GM12891 (cell line): ENCODE measurements around the gene PXDN.

Experiments used
- DNase-seq: peaks from one replicate; pipeline ENCODE4 v3.0.0; 2011; ENCODE audit warnings: low spot score; ENCODE audit not compliant: insufficient read length
- FAIRE-seq: peaks from 2 replicates; lab custom pipeline; 2011; peaks lifted over from hg19 to GRCh38; lab: Jason Lieb, UNC
- PAX5 ChIP-seq: IDR thresholded peaks from 2 replicates; pipeline ENCODE4 v1.6.1; 2011; ENCODE audit warnings: low read length, moderate library complexity, mild to moderate bottlenecking; ENCODE audit not compliant: insufficient read depth, severe bottlenecking
- POLR2A ChIP-seq: IDR thresholded peaks from 2 replicates; pipeline ENCODE4 v1.6.1; 2011; ENCODE audit warnings: low read depth, low read length, control low read depth
- POLR2AphosphoS5 ChIP-seq: IDR thresholded peaks from 2 replicates; pipeline ENCODE4 v1.6.1; 2011; ENCODE audit warnings: low read depth, low read length, control low read depth
- POU2F2 ChIP-seq: IDR thresholded peaks from 2 replicates; pipeline ENCODE4 v1.6.1; 2011; ENCODE audit warnings: low read depth, mild to moderate bottlenecking, control low read depth, low read length, moderate library complexity
- SPI1 ChIP-seq: IDR thresholded peaks from 2 replicates; pipeline ENCODE4 v1.6.1; 2011; ENCODE audit warnings: low read depth, low read length, control low read depth
- TAF1 ChIP-seq: IDR thresholded peaks from 2 replicates; pipeline ENCODE4 v1.6.1; 2011; ENCODE audit warnings: low read depth, low read length, control low read depth

PXDN gene

DNA sequence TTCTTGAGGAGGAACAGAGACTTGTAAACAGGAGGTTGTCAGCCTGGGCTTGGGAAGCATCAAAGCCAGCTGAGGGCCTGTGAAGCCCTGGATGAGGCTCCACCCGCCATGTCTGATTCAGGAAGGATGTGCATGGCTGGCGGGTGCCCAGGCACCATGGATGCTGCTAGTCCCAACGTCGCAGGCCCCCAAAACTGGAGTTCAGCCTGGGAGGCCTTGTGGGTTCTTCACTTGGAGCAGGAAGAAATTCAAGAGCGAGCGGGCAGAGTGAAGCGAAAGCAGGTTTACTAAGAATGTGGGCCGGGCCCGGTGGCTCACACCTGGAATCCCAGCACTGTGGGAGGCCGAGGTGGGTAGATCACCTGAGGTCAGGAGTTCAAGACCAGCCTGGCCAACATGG, 12.1 kb upstream of the PXDN start:
- DNase-seq (no peak), FAIRE-seq (no peak)
- no peak for TF ChIP-seq TAF1
- TF ChIP-seq POU2F2 = no peak
- TF ChIP-seq POLR2A = no peak
- no peak for TF ChIP-seq POLR2AphosphoS5

DNA sequence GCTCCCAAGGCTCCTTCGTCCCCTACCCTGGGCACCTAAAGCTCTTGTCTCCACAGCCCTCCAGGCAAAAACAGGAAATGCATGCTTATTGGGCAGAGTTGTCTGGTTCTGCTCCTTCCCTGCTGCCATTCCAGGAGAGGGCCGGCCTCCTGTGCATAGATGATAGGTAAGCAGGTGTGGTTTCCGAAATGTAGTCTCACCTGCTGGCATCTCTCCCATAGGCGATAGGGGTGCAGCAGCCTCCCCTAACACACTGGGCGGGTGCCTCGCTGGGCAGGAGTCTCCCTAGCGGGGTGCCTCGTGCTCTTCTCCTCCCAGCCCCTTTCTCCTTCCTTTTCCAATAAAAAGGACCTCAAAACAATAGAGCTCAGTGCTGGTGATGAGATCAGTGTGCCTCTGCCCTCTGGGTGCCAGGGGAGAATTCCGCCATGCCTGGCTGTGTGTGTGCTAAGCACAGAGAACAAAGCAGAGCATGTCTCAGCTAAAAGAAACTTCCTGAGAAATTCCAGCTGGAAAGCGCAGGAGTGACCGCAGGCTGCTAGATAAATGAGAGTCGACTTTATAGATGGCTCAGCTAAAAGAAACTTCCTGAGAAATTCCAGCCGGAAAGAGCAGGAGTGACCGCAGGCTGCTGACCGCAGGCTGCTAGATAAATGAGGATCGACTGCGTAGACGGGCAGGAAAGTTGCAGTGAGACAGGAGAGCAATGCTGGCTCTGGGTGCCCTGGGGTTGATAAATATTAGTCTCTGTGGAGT, 11.3 kb upstream of the PXDN start:
- FAIRE-seq (no peak), DNase-seq (no peak)
- TF ChIP-seq PAX5 = no peak
- no peak for TF ChIP-seq SPI1
- no peak for TF ChIP-seq POLR2AphosphoS5

DNA sequence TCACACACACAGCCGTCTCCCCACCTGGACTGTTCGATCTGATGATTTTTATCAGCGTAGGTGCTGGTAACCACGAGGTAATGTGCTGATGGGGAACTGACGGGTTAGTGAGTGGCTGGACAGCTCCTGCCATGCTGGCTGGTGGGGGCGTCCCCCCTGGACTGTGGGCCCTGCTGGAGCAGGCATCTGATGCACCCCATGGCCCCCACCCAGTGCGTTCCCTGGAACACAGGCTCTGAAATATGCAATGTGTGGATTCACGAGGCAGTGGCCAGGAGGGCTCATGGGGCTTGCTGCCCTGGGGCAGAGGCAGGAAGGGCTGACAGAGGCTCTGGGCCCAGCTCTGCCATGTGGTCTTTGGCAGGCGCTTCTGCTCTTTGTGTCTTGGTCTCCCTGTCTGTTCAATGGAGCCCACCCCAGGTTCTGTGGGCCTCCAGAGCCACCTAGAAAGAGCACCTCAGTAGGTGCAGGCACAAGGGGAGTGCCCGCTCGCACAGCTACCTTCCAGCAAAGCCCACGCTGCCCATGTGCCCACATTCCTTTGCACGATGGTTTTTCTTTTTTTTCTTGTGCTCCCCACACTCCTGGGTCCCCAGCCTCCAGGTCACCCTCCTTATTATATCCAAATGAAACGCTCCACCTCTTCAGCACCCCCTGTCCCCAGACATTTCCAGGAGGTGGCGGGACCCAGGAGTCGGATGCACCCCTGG, 10.3 kb upstream of the PXDN start:
- FAIRE-seq (no peak), DNase-seq (no peak)
- no peak for TF ChIP-seq POLR2A
- no peak for TF ChIP-seq SPI1
- no peak for TF ChIP-seq TAF1
- TF ChIP-seq PAX5 = no peak
- no peak for TF ChIP-seq POU2F2
- TF ChIP-seq POLR2AphosphoS5 = no peak

DNA sequence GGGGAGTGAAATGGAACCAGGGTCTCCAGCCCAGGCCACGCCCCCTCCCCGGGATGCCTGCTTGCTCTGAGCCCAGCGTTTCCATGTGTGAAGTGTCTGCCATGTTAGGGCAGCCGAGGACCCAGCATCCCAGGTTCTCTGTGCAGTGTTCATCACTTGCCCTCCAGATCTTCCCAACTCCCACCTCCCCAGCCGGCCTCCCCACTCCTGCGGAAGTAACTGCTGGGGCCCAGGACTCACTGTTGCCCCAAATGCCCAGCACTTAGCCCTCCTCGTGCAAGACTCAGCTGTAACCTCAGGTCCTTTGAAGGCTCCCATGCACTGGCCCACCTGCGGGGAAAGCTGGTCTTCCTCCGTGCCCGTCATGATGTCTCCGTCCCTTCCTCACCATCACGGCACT, 9.7 kb upstream of the PXDN start:
- FAIRE-seq = no peak
- no peak for DNase-seq
- no peak for TF ChIP-seq POU2F2
- no peak for TF ChIP-seq POLR2AphosphoS5
- TF ChIP-seq SPI1 = no peak
- TF ChIP-seq TAF1 = no peak
- TF ChIP-seq POLR2A = no peak
- no peak for TF ChIP-seq PAX5

DNA sequence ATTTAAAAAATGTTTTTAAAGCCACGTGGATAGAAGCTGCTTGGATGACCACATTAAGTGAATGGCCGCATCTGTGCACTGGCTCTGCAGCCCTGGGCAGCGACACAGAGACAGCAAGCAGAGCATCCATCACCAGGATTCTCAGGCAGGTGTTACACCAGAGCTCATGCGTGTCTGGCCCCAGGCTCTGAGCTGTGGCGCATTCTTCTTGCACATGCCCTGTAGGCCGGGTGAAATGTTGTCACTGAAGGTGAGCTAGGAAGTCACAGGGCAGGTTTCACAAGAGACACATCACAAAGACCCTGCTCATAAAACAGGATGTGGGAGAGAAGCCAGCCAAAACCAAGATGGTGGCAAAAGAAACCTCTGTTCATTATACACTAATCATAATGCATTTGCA, 8.4 kb upstream of the PXDN start:
- TF ChIP-seq PAX5 (no peak), POU2F2 (no peak), POLR2AphosphoS5 (no peak), SPI1 (no peak), TAF1 (no peak), POLR2A (no peak)
- FAIRE-seq (no peak), DNase-seq (no peak)

DNA sequence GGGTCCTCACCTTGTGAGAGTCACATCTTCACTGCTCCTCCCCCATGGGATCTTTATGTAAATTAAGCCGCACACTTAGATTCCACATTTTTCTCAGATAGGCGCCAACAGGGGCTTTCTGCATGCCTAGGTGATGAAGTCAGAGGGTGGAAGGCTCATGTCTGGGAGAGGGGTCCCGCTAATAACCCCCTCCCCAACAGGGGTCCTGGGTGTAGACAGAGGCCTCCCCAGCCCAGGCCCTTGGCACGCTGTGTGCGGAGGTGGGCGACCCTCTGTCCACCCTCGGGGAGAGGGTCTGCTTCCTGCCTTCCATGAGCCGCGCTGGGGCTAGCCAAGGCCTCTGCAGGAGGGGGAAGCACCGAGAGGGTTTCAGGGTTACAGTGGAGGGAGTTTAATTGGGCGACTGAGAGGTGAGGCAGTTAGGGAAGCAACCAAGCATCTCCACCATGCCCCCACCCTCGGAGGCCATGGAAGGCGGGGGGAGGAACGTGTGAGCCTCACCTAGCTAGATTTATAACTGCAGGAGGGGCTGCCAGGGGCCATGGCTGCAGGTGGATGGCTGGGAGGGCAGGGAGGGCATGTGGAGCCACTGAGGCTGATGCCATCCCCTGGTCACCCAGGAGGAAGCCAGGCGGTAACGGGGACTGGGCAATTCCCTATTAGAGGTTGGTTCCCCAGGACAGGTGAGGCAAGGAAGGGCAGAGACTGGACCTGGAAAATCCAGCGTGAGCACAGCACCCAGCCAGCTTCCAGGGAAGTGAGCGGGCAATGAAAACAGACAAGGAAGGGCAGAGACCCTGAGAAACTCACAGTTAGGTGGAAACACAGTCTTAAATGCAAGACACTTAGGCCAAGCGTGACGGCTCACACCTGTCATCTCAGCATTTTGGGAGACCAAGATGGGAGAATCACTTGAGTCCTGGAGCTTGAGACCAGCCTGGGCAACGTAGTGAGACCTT, 7.7 kb upstream of the PXDN start:
- DNase-seq = no peak
- TF ChIP-seq POLR2A (no peak), PAX5 (no peak), TAF1 (no peak), SPI1 (no peak), POU2F2 (no peak), POLR2AphosphoS5 (no peak)
- FAIRE-seq = no peak

DNA sequence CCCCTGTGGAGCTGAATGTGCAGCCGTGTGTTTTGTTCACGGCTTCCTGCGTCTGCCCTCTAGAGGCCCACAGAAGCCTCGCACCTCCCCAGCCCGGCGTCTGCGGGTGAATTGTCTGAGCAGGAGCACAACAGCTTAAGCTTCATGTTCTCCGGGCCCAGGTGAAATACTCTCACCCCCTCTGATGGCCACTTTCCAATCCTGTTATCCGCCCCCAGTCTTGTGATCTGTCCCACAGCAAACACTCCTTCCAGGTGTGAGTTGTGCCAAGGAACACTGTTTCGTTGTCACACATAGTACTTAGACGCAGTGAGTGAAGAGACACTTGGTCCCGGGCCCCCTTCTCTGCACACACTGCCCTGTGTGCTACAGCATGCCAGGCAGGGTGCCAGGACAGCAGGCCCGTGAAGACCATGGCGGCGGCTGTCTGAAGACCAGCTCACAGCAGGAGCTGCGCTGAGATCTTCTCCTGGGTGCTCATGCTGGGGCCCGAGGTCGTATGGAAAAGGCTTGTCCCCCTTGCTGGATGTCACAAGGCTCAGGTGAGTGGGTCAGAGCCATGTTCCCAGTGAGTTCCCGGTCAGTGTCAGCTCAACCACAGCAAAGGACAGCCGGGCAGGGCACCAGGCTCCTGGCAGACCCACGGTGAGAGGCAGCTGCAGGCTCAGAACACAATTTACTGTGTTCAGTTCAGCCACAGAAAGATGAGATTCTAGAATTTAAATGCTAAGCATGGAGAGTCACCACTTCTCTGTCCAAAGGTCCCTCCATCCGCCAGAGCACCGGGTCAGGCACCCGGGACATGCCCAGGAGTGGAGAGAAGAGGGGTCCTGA, 6.8 kb upstream of the PXDN start:
- TF ChIP-seq SPI1 = no peak
- peak; percentile 66 for DNase-seq
- peak; percentile 77 for FAIRE-seq

DNA sequence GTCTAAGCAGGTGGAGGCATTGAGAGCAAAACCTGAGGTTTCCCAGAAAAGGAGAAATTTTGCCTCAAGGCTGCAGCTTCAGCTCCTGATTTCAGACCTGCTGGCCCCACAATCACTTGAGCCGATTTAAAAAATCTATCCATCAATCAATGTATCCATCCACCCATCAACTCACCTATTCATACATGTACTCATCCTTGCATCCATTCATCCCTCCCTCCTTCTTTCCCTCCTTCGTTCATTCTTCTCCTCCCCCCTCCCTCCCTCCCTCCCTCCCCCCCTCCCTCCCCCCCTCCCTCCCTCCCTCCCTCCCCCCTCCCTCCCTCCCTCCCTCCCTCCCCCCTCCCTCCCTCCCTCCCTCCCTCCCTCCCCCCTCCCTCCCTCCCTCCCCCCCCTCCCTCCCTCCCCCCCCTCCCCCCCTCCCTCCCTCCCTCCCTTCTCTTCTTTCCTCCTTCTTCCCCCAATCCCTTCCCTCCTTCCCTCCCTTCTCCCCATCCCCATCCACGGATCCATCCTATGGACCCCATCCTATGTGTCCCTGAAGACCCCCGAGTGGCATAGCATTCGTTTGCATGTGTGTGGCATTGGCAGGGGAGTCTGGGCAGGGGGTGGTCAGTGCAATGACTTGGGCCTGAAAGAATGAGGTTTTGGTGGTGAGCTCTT, 6.1 kb upstream of the PXDN start:
- DNase-seq (no peak), FAIRE-seq (no peak)
- TF ChIP-seq POLR2AphosphoS5 = no peak

DNA sequence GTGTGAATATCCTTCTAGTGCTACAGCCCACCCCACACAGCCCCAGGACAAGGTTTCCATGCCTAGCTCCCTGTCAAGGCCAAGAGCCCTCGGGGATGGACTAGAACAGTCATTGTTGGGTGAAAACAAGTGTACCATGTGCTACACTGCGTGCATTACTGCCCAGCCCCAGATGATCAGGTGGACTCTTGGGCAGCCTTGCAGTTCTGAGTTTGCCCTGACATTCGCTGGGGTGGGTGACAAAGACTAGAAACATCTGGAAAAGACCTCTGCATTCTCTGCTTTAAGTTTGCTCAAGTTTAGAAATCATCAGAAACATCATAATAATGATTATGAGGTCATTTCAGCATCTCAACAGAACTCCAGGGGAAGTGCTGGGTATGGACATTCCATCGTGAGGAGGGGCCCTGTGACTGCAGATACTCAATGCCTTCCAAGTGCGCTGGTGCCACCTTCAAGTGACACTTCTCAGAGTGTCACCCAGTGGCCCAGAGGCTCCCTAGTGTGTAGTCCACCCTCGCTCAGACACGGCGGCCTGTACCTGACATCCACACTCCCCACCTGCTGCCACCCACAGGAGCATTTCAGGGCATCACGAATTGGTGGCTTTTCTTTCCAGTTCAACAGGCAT, 5.3 kb upstream of the PXDN start:
- DNase-seq (no peak), FAIRE-seq (no peak)
- TF ChIP-seq POLR2A (no peak), SPI1 (no peak), PAX5 (no peak), POLR2AphosphoS5 (no peak), POU2F2 (no peak), TAF1 (no peak)
